ENCODE results near the gene AFTPH. TPM values are rescaled to one million over a fixed set of nuclear protein-coding genes. Genes with fewer than 3 reads are reported as not detected.

Gene AFTPH
- total RNA-seq, 3 donors from 2014 or later (not counting 1 experiment from before 2014, with no cell fraction given): 28.9 to 39.6 (median 39.5) TPM

- TF ChIP-seq, protein P1, sequence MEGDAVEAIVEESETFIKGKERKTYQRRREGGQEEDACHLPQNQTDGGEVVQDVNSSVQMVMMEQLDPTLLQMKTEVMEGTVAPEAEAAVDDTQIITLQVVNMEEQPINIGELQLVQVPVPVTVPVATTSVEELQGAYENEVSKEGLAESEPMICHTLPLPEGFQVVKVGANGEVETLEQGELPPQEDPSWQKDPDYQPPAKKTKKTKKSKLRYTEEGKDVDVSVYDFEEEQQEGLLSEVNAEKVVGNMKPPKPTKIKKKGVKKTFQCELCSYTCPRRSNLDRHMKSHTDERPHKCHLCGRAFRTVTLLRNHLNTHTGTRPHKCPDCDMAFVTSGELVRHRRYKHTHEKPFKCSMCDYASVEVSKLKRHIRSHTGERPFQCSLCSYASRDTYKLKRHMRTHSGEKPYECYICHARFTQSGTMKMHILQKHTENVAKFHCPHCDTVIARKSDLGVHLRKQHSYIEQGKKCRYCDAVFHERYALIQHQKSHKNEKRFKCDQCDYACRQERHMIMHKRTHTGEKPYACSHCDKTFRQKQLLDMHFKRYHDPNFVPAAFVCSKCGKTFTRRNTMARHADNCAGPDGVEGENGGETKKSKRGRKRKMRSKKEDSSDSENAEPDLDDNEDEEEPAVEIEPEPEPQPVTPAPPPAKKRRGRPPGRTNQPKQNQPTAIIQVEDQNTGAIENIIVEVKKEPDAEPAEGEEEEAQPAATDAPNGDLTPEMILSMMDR (IDR thresholded peaks at IDR 0.05): no peak
- intact Hi-C loops (cut with micrococcal nuclease): loop anchor here (2.0 kb wide), 1 partner anchor 233 kb away; no protein-coding TSS in a partner anchor
- H3K9me3 ChIP-seq (ENCODE audit: control insufficient read depth, insufficient read depth, low read length): no peaks in the 10 kb centered on the region
- H3K36me3 ChIP-seq (ENCODE audit: control insufficient read depth, insufficient read depth, low read length): peaks cover under 1% of the 10 kb centered on the region
- H3K27ac ChIP-seq (ENCODE audit: low read length): no peak overlapping the region
- Mint-ChIP-seq H3K4me1 (peaks cover 27 to 33% of the 10 kb centered on the region in 2 donors), H3K4me3 (no peak overlapping the region), H3K36me3 (no peaks in the 10 kb centered on the region), H3K9me3 (no peaks in the 10 kb centered on the region), H3K27ac (no peak overlapping the region), H3K27me3 (ENCODE audit: low read depth in 2 of 2) (no peaks in the 10 kb centered on the region)
- H3K4me3 ChIP-seq (ENCODE audit: low read length): no peak overlapping the region
- no peak for DNase-seq
- no peaks in the 10 kb centered on the region for H3K27me3 ChIP-seq (ENCODE audit: control insufficient read depth, insufficient read depth, low read length)
- 84% methylated on average over 4 of the region's 6 CpGs for WGBS (ENCODE audit: insufficient coverage)
- no peak for ATAC-seq
- no peaks in the 10 kb centered on the region for H3K4me1 ChIP-seq (ENCODE audit: control insufficient read depth, insufficient read depth, low read length)
These were observed 39.4 kb downstream of the AFTPH start for GRCh38 chr2:64563436-64563938.

- H3K27me3 ChIP-seq (ENCODE audit: control insufficient read depth, insufficient read depth, low read length): no peaks in the 10 kb centered on the region
- Mint-ChIP-seq H3K27me3 (ENCODE audit: low read depth in 2 of 2) (no peaks in the 10 kb centered on the region), H3K4me1 (peaks cover 27 to 30% of the 10 kb centered on the region in 2 donors), H3K9me3 (no peaks in the 10 kb centered on the region), H3K36me3 (no peaks in the 10 kb centered on the region), H3K27ac (peak overlapping the region; percentile 73 to 74), H3K4me3 (no peak overlapping the region)
- H3K4me3 ChIP-seq (ENCODE audit: low read length): no peak overlapping the region
- H3K4me1 ChIP-seq (ENCODE audit: control insufficient read depth, insufficient read depth, low read length): no peaks in the 10 kb centered on the region
- DNase-seq: no peak
- TF ChIP-seq, protein P1 (IDR thresholded peaks at IDR 0.05): no peak
- 100% methylated on average over 1 of the region's 1 CpG for WGBS (ENCODE audit: insufficient coverage)
- no peak overlapping the region for H3K27ac ChIP-seq (ENCODE audit: low read length)
- intact Hi-C loops (cut with micrococcal nuclease): no loop called here
- ATAC-seq: peak in 1 of 3 donors; percentile 36
- H3K9me3 ChIP-seq (ENCODE audit: control insufficient read depth, insufficient read depth, low read length): no peaks in the 10 kb centered on the region
- peaks cover 13% of the 10 kb centered on the region for H3K36me3 ChIP-seq (ENCODE audit: control insufficient read depth, insufficient read depth, low read length)
These were observed 42.0 kb downstream of the AFTPH start for GRCh38 chr2:64565949-64566710.

GRCh38 chr2:64567473-64567872, 43.3 kb downstream of the AFTPH start:
- ATAC-seq: no peak
- TF ChIP-seq, protein P1 (IDR thresholded peaks at IDR 0.05): no peak
- no peaks in the 10 kb centered on the region for H3K9me3 ChIP-seq (ENCODE audit: control insufficient read depth, insufficient read depth, low read length)
- Mint-ChIP-seq H3K4me3 (no peak overlapping the region), H3K9me3 (no peaks in the 10 kb centered on the region), H3K27me3 (ENCODE audit: low read depth in 2 of 2) (no peaks in the 10 kb centered on the region), H3K27ac (no peak overlapping the region), H3K36me3 (no peaks in the 10 kb centered on the region), H3K4me1 (peaks cover 18 to 22% of the 10 kb centered on the region in 2 donors)
- 93% methylated on average over 5 of the region's 6 CpGs for WGBS (ENCODE audit: insufficient coverage)
- H3K36me3 ChIP-seq (ENCODE audit: control insufficient read depth, insufficient read depth, low read length): peaks cover 19% of the 10 kb centered on the region
- H3K27me3 ChIP-seq (ENCODE audit: control insufficient read depth, insufficient read depth, low read length): no peaks in the 10 kb centered on the region
- intact Hi-C loops (cut with micrococcal nuclease): no loop called here
- DNase-seq: no peak
- H3K4me3 ChIP-seq (ENCODE audit: low read length): no peak overlapping the region
- no peak overlapping the region for H3K27ac ChIP-seq (ENCODE audit: low read length)
- H3K4me1 ChIP-seq (ENCODE audit: control insufficient read depth, insufficient read depth, low read length): no peaks in the 10 kb centered on the region

All from natural killer cell (primary cell).